ENCODE data around the gene C3orf52.
"Not testable (repeated sequence)": the region's sequence is repeated elsewhere in the genome, so short reads cannot be mapped to it uniquely, and the experiment has no call there.

Gene C3orf52

DNA sequence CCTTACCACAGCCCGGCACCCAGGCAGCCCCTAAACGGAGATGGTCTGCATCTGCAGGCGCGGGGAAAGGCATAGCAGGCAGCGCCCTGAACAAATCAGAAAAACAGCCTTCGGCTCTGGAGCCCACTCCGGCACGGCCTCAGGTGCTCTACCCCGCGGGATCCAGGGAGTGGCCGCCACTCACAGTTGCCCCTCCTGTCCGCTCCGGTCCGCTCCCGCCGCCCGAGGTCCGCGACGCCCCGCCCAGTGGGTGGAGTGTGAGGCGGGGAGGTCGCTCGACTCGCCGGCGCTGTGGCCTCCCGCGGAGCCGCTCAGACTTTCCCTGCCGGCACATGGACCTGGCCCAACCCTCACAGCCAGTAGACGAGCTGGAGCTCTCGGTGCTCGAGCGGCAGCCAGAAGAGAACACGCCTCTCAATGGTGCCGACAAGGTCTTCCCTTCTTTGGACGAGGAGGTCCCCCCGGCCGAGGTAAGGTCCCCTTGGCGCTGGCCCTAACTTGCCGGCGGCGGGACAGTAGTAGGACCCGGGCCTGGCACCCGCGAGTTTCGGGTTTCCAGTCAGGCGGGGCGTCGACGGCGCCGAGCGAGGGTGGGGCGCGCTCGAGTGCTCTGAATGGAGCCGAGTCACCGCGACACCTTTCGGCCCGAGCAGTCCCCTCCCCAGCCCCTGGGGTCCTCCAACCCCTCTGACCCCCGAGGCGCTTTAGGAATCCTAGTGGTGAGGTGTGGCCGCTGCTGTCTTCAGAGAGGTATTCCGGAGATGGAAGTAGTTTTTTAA is at the start of gene C3orf52:
TSS of gene C3orf52 (plus strand) at position 314 of the 779 bp plus-strand sequence. CDS start at position 333, 19 bp downstream.
- DNase-seq: peak; percentile 66

DNA sequence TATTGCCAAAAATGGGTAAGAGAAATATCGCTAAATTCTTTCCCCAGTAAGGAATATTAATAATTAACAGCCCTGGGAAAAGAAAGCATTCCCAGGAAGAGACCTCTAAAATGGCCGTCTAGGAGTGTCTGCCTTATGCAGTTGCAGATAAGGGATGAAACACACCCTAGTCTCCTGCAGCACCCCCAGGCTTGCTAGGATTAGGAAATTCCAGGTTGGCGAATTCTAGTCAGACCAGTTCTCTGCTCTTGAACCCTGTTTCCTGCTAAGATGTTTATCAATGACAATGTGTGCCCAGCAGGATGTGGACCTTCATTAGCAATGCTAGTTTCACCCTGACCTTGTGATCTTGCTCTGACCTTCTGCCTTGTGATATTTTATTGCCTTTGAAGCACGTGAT is 49.0 kb upstream of the C3orf52 start:
- DNase-seq: not testable (repeated sequence)

DNA sequence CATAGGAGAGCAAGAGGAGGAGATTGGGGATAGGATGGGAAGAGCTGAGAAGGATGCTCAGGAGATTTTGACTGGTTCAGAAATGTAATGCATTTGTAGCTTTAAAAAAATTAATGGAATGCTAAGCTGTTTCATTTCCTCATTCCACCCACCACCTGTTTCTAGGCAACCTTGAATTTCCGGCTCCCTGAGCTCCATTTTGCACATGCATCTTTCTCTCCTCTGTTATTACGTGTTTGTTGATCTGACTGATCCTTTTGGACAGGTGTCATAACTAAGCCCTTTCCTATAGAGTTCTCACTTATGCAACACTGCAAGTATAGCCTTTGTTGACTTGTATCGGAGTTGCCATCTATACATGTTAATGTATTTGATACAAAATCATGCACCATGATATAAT is 47.3 kb upstream of the C3orf52 start:
- no peak for DNase-seq

- DNase-seq: no peak
These were observed 44.9 kb upstream of the C3orf52 start for GRCh38 chr3:112041321-112041720.

DNA sequence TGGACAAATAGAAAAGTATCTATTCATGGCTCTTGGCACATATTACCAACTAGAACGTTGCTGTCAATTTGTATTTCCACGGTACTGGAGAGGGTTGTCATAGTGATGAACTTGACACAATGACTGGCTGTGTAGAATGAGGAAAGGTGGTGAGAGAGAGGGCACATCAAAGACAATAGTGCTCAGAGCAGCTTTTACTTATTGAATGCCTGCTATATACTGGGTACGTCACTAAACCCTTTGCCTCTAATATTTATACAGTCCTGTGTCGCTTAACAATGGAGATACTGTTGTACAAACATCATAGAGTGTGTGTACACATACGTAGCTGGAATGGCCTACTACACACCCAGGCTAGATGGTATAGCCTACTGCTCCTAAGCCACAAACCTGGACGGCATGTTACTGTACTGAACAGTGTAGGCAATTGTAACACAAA is 43.3 kb upstream of the C3orf52 start:
- DNase-seq: no peak

DNA sequence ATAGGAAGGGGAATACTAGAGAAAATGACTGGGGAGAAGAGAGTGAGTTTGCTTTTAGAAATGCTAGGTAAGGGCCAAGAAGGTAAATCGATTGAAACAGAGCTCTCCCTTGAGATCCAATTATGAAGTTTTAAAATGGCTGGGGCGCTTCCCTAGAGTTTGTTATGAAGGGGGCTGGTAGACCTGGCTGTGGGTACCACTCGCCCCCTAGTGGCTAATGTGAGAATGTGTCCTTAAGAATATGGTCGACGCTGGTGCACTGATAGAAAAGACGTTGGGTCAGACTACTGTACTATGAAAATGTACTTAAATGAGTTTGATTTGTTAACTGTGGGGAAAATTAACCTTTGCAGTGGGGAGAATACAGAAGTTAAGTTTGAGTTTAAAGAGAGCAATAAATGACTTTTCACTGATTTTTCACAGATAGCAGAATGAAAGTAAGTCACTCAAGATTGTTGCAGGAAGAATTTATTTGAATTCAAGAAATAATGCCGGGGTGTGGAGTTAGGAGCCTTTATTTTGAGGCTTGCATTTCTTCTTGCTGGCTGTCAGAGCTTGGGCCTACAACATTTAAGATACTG is 42.5 kb upstream of the C3orf52 start:
- peak; percentile 28 for DNase-seq

GRCh38 chr3:112046599-112046998 is 39.6 kb upstream of the C3orf52 start:
- DNase-seq: no peak

DNA sequence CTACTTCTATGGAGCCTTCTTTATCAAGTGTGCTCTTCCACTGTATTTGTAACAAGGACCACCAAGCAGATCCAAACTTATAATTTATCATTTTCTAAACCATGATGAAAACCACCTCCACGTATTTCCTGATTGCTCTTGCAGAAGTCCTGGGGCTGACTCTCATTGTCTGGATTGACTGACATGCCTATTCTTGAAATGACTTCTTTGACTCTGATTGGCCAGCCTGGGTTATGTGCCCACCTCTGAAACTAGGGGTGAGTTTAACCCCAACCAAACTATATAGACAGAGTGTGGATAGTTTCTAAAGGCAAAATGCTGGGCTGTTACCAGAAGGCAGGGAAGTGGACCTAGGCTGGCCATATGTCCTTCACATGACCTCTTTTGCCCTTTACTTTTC is 38.9 kb upstream of the C3orf52 start:
- DNase-seq: no peak

- DNase-seq: no peak
These were observed 37.3 kb upstream of the C3orf52 start for GRCh38 chr3:112048911-112049310.

GRCh38 chr3:112053229-112053628 is 33.0 kb upstream of the C3orf52 start:
- no peak for DNase-seq

DNA sequence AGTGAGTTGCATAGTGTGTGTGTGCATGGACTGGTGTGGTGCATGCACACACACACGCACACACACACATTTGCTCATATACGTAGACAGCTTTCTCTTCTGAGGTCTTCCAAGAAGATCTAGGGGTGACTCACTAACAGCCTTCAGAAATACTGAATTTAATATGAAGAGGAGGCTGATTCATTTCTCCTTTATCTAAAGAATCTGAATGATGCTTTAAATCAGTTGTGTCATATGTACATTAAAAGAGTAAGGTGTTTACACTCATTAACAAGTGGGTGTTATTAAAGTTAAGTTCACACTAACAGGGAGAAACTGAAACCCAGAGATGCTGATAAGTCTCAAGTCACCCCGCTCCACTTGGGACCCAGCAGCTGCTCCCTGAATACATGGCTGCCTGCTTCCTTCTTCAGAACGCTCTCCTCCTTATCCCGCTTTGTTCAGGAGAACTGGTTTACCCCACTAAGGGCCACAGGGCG is 29.7 kb upstream of the C3orf52 start:
- peak; percentile 33 for DNase-seq

- no peak for DNase-seq
These were observed 26.7 kb upstream of the C3orf52 start for GRCh38 chr3:112059497-112059896.

DNA sequence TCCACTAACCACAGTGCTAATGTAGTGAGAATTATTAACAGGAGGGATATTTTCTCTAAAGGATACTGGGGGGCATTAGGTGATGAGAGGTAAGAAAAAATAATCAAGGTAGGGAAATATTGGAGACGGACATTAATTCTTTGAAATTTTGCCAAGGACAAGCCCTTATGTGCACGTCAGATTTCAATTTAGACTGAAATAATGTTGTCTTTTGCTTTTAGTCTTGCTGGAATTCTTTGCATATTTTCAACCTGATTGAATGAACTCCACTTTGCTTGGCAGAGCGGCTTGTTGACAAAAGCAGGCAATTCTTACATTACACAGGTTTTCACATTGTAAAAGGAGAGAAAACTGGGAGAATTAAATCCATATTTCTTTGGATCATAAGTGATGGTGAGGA is 25.0 kb upstream of the C3orf52 start:
- DNase-seq: no peak

DNA sequence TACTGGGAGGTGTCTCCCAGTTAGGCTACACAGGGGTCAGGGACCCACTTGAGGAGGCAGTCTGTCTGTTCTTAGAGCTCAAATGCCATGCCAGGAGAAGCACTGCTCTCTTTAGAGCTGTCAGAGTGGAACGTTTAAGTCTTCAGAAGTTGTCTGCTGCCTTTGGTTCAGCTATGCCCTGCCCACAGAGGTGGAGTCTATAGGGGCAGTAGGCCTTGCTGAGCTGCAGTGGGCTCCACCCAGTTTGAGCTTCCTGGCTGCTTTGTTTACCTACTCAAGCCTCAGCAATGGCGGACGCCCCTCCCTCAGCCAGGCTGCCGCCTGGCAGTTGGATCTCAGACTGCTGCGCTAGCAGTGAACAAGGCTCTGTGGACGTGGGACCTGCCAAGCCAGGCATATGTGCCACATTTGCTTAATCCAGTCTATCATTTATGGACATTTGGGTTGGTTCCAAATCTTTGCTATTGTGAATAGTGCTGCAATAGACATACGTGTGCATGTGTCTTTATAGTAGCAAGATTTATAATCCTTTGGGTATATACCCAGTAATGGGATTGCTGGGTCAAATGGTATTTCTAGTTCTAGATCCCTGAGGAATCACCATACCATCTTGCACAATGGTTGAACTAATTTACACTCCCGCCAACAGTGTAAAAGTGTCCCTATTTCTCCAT is 13.7 kb upstream of the C3orf52 start:
- DNase-seq: peak; percentile 68

DNA sequence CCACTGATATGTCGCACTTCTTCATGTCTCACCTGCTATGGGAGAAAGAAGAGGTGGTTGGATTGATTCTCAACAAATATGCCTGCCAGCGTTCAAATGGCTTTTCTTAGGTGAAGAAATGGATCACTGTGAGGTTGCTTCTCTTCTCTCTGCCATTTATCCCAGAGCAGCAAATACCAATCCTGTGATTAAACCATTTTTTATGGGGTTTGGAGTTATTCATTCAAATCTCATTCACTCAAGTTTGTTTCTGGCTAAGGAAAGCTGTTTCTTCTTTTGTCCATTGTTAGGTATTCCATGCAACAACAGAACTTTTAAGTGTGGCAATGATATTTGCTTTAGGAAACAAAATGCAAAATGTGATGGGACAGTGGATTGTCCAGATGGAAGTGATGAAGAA is 12.2 kb upstream of the C3orf52 start:
- DNase-seq: no peak

- peak; percentile 25 for DNase-seq
These were observed 11.3 kb upstream of the C3orf52 start for GRCh38 chr3:112074616-112075497.

GRCh38 chr3:112078125-112079083 is 7.8 kb upstream of the C3orf52 start:
- DNase-seq: no peak

GRCh38 chr3:112083239-112083638 is 3.0 kb upstream of the C3orf52 start:
- DNase-seq: no peak

DNA sequence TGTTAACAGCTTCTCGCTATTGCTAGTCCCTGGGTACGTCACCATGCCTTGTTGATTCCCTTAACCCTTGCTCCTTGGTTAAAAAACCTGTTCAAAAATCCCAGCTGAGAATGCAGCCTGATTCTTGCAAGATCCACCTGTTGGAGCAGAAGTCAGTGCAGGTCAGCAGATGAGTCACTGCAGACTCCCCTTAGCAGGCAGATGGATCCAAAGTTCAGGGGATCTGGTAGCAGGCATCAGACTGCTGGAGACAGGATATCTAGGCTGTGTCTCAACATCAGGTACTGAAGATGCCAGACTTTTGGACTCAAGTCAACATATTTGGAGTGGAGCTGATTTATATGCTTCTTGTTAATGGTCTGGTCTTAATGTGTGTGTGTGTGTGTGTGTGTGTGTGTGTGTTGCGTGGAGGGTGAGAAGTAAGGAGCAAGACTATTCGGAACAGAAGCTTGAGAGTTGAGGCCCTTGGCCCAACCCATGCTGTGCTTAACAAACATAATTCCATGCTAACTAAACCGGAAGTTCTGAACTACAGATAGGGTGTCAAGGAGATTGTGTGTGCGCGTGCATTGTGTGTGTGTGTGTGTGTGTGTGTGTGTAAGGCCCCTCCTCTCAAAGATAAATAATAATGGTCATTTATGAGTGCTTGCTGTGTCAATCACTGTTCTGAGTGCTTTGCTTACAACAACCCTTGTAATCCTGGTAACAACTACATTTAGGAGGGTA is 1.0 kb upstream of the C3orf52 start:
- no peak for DNase-seq

- DNase-seq: no peak
These were observed 484 bp upstream of the C3orf52 start for GRCh38 chr3:112085735-112086075.
